NCI-H2196 (cell line): ENCODE results near the gene ZSCAN2.

Source experiments
- DNase-seq: peaks from one replicate; lab custom pipeline; 2025; ENCODE audit not compliant: unreplicated experiment; lab: John Stamatoyannopoulos, UW

The ZSCAN2 gene

DNA sequence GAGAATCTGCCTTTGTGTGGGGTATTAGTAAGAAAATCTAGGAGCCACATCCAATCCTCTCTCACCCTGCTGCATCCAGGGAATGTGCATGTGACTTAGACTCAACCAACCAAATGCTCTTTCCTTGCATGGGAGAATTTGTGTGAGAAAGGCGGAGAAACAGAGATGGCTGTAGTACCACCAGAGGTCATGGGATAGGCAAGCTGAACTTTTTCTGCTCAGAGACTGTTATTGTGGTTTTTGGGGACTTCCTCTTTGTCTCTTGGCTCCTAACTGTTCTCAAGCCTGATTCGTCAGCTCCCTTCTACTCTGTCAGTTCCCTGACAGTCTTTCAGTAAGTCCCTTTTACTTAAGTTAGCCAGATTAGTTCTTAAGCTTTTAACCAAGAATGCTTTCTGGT, 2.6 kb upstream of the ZSCAN2 start:
- DNase-seq, result no peak

DNA sequence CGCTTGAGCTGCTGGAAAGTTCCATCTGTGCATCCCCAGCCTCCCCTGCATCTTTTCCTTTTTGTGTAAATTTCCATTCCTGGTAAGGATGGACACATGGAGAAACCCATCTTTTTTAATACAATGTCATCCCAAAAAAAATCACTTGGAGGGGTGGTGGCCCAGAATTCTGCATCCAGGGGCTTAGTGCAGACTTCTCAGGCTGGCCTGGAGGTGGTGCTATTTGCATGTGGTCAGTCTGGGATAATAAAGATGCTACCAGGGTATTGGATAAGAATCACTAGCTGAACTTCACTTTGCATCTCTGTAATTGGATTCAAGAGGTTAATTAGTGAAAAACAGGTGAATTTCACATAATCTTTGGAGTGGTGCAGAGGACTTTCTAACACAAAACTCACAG, 1.8 kb upstream of the ZSCAN2 start:
- DNase-seq, result peak; percentile 6

DNA sequence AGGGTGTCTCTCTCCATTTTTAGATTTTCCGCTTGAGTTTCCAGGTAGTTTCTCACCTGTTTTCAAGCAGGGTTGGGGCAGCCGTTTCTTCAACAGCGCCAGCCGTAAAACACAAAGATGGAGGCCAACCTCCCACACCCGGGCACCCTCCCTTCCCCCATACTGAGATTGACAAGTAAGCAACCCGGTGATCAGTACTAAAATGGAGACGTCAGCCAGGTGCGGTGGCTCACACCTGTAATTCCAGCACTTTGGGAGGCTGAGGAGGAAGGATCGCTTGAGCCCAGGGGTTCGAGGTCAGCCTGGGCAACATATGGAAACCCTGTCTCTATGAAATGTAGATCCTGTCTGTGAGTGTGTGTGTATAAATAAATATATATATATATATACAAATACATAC, 903 bp upstream of the ZSCAN2 start:
- DNase-seq, result no peak

DNA sequence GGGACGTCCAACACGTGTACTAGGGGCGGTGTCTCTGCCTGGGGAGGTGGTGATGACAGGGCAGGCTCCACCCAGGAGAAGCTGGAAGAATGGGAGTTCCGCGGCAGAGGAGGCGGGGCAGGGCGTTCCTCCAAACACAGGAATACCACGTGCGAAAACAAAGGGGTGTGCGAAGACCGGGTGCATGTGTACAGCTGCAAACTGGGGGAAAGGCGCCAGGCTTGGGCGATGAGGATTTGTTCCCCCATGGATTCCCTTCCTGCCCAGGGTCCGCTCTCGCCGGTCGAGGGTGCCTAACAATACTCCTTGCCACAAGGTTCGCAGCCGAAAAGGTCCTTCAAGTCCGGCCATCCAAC, 500 bp upstream of the ZSCAN2 start:
- DNase-seq, result peak; percentile 64

DNA sequence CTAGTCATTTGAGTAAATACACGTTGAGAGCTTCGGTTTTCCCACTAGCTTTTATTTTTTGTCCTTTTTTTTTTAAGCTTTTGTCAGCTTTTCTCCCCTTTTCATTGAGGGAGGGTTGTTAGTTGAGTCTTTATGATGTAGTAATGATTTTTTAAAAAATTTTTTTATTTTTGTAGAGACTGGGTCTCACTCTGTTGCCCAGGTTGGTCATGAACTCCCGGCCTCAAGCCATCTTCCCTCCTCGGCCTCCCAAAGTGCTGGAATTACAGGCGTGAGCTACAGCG, 688 bp downstream of the ZSCAN2 start:
- DNase-seq, result no peak

DNA sequence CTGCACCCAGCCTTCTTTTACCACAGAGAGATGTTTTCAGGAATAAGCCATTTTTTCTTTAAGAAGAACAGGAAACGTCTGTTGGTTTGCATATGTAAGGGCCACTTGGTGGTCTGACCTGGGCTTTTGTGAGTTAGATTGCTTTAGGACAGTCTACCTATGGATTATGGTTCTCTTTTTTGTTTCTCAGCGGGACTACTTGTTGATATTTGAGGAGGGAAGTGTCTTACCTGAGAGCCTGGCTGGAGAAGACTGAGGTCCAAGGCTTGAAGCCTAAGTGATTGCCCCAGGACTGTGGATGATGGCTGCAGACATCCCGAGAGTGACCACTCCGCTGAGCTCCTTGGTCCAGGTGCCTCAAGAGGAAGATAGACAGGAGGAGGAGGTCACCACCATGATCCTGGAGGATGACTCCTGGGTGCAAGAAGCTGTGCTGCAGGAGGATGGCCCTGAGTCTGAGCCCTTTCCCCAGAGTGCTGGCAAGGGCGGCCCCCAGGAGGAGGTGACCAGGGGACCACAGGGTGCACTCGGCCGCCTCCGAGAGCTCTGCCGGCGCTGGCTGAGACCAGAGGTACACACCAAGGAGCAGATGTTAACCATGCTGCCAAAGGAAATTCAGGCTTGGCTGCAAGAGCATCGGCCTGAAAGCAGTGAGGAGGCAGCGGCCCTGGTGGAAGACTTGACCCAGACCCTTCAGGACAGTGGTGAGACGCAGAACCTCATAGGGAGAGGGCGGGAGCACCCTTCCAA, 3.0 kb downstream of the ZSCAN2 start:
- no peak for DNase-seq

DNA sequence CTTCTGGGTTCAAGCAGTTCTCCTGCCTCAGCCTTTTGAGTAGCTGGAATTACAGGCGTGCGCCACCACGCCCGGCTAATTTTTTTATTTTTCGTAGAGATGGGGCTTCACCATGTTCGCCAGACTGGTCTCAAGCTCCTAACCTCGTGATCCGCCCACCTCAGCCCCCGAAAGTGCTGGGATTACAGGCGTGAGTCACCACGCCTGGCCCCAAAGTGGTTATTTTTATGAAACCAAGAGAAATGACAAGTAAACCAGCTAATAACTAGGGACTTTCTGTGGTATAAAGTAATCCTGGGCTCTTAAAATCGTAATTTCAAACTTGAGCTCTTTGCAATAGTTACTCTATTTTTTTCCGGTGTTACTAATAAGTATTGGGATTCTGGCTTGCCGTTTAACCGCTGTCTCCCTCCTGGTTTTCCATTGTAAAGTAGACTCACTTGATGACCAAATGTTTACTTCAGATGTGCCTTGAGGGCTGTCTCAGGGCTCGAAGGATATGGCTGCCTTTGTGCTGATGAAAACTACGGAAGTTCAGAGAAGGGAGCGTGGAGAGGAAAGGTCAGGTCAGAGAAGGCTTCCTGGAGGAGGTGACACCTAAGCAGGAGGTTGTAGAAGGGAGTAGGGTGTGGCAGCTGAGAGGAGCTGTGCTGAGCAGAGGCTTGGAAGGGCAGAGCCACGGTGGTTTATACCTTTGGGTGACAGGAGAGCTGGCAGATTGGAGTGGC, 4.2 kb downstream of the ZSCAN2 start:
- no peak for DNase-seq

DNA sequence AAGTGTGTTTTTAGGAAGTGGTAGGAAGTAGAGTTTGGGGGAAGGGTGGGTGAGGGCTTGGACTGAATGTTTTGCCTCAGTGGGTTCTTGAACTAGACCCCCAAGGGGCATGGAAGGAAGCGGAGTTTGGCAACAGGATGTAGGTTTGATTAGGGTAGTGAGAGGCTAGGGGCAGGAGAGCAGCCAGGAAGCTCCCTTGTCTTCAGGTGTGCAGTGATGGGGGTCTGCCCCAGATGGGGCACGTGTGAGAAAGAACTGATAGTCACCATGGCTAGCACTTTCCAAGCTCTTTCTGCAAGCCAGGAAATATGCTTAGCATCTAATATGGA, 4.7 kb downstream of the ZSCAN2 start:
- DNase-seq, result no peak

DNA sequence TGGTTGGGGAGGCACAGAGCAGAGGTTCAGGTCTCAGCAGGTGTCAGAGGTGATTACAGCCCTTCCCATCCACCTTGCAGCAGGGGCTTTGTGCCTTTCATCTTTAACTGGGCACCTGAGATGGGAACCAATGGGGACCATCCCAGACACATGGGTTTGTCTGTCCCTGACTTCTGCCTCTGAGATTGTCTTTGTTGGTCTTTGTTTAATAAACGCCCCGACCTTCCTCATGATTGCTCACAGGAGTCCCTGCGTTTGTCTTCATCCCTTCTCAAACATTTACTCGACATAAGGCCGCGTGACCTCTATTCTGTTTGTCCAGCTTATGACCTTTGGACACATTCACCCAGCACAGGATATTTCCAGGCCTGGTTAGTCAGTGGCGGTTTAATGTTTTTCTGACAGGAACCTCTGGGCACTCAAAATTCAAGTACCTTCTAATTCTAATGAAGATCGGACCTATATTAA, 5.9 kb downstream of the ZSCAN2 start:
- no peak for DNase-seq

DNA sequence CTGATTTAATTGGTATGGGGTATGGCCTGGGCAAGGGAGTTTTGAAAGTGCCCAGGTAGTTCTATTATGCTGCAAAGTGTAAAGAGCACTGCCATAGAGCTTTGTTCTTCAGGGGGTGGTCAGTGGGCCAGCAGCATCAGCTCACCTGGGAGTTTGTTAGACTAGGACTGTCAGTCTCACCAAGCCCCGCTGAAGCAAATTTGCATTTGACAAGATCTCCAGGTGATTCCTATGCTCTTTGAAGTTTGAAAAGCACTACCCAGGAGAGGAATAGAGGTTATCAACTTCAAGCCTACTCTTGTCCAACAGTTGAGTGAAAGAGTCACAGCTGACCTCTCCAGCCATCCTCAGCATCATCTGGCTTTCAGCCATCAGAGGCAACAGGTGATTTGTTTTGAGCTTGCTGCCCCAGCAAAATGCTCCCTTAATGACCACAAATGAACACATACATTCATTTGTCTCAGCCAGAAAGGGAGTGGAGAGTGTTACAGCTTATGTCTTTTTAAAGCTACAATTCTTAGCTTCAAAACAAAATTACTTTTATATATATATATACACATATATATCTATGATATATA, 8.0 kb downstream of the ZSCAN2 start:
- DNase-seq, result no peak

DNA sequence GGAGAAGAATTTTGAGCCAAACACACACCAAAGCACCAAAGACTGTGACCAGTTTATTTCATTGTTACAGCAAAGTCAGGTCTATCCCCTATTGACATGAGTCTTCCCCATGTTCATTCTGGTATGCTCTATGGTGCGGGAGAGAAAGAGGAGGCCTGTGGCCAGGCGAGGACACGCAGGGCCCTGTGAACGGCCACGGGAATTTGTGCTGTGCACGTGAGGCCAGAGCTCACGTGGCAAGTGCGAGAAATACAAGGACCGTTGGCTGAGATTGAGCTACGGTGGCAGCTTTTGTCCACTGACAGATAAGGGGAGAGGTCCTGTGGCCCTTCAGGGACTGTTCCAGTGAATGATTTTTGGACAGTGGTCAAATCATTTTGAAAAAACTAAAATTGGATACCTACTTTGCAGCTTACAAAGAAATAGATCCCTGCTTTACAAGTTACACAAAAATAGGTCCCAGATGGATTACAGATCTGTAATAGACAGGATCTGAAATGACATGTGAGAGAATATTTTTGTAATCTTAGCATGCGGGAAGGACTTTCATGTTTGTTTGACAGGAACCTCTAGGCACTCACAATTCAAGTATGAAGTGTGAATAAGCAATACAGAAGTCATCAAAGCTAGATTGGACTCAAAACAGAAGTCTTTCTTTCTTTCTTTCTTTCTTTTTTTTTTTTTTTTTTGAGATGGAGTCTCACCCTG, 9.2 kb downstream of the ZSCAN2 start:
- no peak for DNase-seq

DNA sequence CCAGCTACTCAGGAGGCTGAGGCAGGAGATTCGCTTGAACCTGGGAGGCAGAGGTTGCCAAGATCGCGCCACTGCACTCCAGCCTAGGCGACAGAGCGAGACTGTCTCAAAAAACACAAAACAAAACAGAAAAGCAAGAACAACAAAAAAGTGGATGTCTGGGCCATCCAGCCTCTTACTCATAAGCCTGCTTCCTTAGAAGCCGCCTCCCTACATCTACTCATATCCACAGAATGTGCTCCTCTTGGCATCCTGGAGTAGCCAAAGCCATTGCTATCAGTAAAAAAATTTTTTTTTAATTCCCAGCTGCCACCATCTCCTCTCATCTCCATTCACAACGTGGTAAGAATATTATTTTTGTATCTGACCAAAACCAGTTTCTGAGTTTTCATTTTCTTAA, 10.8 kb downstream of the ZSCAN2 start:
- DNase-seq, result no peak

DNA sequence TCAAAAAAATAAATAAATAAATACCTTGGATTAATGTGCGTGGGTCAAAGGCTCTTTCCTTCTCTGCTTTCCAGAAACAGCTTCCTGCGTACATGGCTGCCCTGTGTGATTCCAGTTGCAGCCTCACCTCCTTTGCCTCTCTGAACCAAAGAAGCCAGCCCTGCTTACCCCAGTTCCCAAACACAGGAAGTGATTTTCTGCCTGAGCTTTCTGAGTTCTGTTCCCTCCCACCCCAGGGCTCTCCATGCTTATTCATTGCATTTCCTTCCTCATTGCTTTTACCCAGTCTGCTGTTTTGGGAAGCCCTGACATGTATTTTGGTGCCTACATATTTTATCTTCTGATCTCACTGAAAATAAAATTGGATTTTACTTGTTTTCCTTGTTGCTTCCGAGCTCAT, 15.4 kb downstream of the ZSCAN2 start:
- DNase-seq, result no peak

DNA sequence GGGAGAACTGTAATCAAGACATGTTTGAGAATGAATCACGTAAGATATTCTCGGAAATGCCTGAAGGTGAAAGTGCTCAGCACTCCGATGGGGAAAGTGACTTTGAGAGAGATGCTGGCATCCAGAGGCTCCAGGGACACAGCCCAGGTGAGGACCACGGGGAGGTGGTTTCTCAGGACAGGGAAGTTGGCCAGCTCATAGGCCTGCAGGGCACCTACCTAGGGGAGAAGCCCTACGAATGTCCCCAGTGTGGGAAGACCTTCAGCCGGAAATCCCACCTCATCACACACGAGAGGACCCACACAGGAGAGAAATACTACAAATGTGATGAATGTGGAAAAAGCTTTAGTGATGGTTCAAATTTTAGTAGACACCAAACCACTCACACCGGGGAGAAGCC, 19.8 kb downstream of the ZSCAN2 start:
- DNase-seq, result no peak

DNA sequence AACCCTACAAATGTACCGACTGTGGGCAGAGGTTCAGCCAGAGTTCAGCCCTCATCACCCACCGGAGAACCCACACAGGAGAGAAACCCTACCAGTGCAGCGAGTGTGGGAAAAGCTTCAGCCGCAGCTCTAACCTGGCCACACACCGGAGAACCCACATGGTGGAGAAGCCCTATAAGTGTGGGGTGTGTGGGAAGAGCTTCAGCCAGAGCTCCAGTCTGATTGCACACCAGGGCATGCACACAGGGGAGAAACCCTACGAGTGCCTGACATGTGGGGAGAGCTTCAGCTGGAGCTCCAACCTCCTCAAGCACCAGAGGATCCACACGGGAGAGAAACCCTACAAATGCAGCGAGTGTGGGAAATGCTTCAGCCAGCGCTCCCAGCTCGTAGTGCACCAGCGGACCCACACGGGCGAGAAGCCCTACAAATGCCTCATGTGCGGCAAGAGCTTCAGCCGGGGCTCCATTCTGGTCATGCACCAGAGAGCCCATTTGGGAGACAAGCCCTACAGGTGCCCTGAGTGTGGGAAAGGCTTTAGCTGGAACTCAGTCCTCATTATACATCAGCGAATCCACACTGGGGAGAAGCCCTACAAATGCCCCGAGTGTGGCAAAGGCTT, 20.7 kb downstream of the ZSCAN2 start:
- DNase-seq, result no peak

DNA sequence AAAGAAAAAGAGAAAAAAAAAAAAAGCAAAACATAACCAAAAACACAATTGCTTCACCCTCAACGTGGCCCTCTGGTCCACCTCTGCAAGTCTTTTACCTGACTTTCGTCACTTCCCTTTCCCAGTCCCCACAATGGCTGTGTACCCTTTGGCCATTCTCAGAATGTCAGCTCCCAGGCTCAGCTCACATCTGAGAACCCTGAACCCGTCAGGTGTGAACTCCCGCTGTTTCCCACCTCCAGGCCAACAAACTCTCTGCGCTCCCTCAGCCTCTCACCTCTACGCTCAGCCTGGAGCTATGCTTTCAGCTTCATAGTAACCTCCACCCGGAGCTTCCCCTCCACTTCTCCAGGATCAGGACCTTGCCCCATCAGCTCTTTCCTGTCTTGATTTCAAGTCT, 23.6 kb downstream of the ZSCAN2 start:
- no peak for DNase-seq

DNA sequence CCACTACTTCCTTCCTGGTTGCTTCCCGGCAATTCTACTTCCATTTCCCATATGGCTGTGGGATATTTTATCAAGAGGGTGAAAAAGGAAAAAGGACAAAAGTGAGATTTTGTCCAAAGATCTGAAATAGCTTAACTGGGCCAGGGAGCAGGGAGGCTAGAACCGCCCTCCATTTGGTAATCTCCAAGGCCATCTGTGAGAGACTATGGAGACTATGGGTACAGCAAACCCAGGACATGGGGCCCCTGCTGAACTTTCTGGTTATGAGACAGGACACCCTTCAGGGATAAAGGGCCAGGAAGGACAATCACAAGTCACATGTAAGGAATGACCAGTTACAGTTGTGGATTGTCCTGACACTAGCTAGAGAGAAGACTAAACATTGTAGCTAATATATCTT, 24.3 kb downstream of the ZSCAN2 start:
- no peak for DNase-seq

DNA sequence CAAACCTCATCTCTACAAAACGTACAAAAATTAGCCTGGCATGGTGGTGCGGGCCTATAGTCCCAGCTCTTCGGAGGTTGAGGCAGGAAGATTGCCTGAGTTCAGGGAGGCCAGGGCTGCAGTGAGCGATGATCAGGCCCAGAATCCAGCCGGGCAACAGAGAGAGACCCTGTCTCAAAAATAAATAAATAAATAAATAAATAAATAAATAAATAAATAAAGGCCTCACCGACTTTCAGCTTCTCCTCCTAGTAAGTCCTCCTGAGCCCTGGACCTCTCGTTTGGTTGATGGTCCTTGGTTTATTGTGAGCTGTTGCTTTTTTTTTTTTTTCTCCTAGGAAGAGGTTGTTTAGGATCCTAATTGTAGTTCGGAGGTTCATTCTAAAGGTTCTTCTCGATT, 28.2 kb downstream of the ZSCAN2 start:
- no peak for DNase-seq

DNA sequence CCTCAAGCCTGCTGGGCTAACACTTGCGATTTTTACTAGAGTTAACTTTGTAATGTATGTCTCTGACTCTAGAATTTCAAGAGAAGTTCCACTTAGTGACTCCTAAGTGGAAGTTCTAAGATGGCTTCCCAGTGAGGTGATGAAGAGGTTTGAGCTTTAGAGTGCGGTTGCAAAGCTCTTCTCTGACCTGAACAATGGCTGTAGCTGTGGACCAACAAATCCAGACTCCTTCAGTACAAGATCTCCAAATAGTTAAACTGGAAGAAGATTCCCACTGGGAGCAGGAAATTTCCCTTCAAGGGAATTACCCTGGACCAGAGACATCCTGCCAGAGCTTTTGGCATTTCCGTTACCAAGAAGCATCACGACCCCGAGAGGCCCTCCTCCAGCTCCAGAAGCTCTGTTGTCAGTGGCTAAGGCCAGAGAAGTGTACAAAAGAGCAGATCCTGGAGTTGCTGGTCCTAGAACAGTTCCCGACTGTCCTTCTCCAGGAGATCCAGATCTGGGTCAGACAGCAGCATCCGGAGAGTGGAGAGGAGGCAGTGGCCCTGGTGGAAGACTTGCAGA, 31.0 kb downstream of the ZSCAN2 start:
- DNase-seq, result no peak

DNA sequence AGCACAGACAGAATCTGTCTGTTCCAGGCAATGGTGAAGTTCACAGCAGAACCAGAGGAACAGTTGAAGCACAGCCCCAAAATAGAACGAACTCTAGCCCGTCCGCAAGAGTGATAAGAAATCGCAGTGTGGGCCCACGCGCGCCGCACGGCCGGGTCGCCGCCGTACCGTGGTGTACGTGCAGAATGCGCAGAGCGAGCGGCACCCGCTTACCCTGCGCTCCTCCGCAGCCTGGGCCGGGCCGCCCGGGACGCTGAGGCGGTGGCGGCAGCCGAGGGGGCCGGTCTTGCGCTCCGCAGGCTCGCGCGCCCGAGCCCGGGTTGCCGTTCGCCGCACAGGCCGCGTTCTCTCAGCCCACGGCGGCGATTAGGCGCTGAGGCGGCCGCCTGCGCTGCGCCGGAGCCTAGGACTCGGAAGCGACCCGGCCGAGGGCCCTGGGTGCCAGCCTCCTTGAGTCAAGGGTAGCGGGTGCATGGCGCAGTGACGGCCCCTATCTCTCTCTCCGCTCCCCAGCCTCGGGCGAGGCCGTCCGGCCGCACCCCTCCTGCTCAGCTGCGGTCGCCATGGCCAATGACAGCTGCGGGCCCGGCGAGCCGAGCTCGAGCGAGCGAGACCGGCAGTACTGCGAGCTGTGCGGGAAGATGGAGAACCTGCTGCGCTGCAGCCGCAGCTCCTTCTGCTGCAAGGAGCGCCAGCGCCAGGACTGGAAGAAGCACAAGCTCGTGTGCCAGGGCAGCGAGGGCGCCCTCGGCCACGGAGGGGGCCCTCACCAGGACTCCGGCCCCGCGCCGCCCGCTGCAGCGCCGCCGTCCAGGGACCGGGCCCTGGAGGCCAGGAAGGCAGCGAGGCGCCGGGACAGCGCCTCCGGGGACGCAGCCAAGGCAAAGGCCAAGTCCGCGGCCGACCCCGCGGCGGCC, 32.8 kb downstream of the ZSCAN2 start:
- no peak for DNase-seq
